HCT116 (cell line): ENCODE measurements around the gene CHST11.

ENCODE experiments used
- EZH2 ChIP-seq: fragments of 200-600 bp; sonication (generic); IDR thresholded peaks from 2 replicates; pipeline ENCODE4 v1.6.1; 2017; ENCODE audit warnings: antibody characterized with exemption, mixed run types
- POLR2A ChIP-seq: IDR thresholded peaks from 2 replicates; pipeline ENCODE4 v1.7.0; 2011; ENCODE audit warnings: borderline replicate concordance; ENCODE audit not compliant: insufficient read depth, insufficient read length; ENCODE audit errors: extremely low read depth
- RAD21 ChIP-seq: IDR thresholded peaks from 2 replicates; pipeline ENCODE4 v1.6.1; 2012; ENCODE audit warnings: low read depth, mild to moderate bottlenecking
- SIN3A ChIP-seq: IDR thresholded peaks from 2 replicates; pipeline ENCODE4 v1.6.1; 2012; ENCODE audit warnings: low read depth
- TF ChIP-seq, protein P1 (sequence below), 3 experiments: fragments of 200-600 bp in 1 of 3; sonication (generic) in 1 of 3; IDR thresholded peaks in 2 of 3; conservative IDR thresholded peaks in 1 of 3; 2 replicates each; pipeline ENCODE4 v1.5.1; 2012 to 2017; ENCODE audit warnings: low read depth in 2 of 3, low read length in 2 of 3, antibody characterized with exemption in 1 of 3, borderline replicate concordance in 1 of 3, control low read depth in 1 of 3, mild to moderate bottlenecking in 1 of 3, mixed read lengths in 1 of 3, mixed run types in 1 of 3, moderate library complexity in 1 of 3; ENCODE audit not compliant: insufficient read depth in 1 of 3

DNA sequence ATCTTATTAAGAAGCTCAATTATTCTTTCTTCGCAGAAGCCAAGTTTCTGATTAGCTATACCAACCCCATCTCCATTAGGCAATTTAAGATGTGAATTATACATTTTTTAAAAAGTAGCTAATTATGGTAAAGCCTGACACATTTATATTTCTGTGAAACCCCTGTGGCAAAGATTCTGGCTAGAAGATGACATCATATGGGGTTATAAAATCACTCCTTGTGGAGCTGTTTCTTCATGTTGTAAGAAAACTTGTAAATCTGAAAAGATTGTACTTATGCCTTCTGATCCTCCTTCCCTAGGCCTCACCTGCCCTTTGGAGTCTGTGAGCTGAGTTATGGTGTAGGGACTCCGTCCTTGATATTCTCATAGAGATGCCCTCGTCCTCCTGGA lies 78.1 kb downstream of the CHST11 start:
- TF ChIP-seq POLR2A: no peak
- TF ChIP-seq, protein P1, sequence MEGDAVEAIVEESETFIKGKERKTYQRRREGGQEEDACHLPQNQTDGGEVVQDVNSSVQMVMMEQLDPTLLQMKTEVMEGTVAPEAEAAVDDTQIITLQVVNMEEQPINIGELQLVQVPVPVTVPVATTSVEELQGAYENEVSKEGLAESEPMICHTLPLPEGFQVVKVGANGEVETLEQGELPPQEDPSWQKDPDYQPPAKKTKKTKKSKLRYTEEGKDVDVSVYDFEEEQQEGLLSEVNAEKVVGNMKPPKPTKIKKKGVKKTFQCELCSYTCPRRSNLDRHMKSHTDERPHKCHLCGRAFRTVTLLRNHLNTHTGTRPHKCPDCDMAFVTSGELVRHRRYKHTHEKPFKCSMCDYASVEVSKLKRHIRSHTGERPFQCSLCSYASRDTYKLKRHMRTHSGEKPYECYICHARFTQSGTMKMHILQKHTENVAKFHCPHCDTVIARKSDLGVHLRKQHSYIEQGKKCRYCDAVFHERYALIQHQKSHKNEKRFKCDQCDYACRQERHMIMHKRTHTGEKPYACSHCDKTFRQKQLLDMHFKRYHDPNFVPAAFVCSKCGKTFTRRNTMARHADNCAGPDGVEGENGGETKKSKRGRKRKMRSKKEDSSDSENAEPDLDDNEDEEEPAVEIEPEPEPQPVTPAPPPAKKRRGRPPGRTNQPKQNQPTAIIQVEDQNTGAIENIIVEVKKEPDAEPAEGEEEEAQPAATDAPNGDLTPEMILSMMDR (IDR thresholded peaks at IDR 0.05 in 2 of 3, conservative IDR thresholded peaks at IDR 0.05 in 1 of 3; ENCODE audit: borderline replicate concordance in 1 of 3, insufficient read depth in 1 of 3, low read depth in 2 of 3, low read length in 2 of 3): no peak
- no peak for TF ChIP-seq SIN3A
- no peak for TF ChIP-seq RAD21
- no peak for TF ChIP-seq EZH2
